ENCODE results near the gene SOX6.

SOX6 gene

DNA sequence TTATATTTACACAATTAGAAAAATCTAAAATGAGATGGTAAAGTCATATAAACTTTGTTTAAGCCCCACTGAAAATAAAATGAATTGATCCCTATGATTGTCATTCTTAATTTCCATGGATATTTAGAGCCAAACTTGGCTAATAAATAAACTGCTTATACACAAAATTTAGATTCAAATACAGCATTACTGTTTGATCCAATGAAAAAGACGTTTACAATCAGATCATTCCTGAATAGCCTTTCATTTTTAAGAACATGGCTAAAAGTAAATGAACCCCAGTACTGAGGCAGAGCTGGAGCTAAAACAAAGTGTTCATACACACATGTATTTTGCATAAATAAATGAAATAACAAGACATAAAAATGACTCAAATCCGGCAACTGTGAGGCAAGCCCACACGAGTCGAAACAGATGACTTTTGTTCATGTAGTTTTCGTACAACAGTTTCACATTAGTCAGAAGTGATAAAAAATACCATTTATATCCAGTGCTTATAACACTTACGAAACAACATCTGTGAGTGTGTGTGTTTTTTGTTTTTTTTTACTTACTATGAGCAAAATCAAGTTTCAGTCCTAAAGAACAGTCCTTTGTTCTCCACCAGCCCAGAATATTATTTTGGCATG, 386.5 kb downstream of the SOX6 start:
- WGBS (ENCODE audit: insufficient coverage, insufficient read length), result no CpG with 5 or more reads among the region's 6 CpGs
- Histone ChIP-seq H3K4me3 (ENCODE audit: low read length) (no peak overlapping the region), H3K27me3 (ENCODE audit: control insufficient read depth, insufficient read depth, low read length) (no peaks in the 10 kb centered on the region), H3K27ac (ENCODE audit: low read length) (no peak overlapping the region), H3K36me3 (ENCODE audit: control insufficient read depth, insufficient read depth, low read length) (no peaks in the 10 kb centered on the region), H3K9me3 (ENCODE audit: control insufficient read depth, insufficient read depth, low read length) (no peaks in the 10 kb centered on the region), H3K4me1 (ENCODE audit: control insufficient read depth, insufficient read depth, low read length) (no peaks in the 10 kb centered on the region)
- no peak for DNase-seq (ENCODE audit: low read depth, low spot score)

DNA sequence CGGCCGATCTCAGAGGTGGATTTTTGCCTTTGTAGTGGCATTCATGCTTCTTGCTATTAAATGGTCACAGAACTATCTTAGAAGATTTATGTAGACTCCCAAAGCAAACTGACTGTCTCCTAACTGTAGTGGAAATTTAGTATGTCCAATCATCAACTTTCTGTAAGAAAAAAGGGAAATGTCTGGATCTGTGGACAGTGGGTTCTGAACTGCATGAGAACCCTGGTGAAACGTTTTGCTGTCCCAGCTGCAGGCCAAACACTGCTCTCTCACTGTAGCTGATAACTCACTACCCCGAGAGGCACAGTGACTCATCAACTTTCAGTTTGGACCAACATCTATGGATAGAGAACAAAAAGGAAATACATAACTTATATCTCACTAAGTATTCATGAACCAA, 387.1 kb downstream of the SOX6 start:
- DNase-seq (ENCODE audit: low read depth, low spot score), result no peak
- Histone ChIP-seq H3K4me1 (ENCODE audit: control insufficient read depth, insufficient read depth, low read length) (no peaks in the 10 kb centered on the region), H3K27ac (ENCODE audit: low read length) (no peak overlapping the region), H3K27me3 (ENCODE audit: control insufficient read depth, insufficient read depth, low read length) (no peaks in the 10 kb centered on the region), H3K9me3 (ENCODE audit: control insufficient read depth, insufficient read depth, low read length) (no peaks in the 10 kb centered on the region), H3K4me3 (ENCODE audit: low read length) (no peak overlapping the region), H3K36me3 (ENCODE audit: control insufficient read depth, insufficient read depth, low read length) (no peaks in the 10 kb centered on the region)
- WGBS (ENCODE audit: insufficient coverage, insufficient read length), result no CpG with 5 or more reads among the region's 4 CpGs

DNA sequence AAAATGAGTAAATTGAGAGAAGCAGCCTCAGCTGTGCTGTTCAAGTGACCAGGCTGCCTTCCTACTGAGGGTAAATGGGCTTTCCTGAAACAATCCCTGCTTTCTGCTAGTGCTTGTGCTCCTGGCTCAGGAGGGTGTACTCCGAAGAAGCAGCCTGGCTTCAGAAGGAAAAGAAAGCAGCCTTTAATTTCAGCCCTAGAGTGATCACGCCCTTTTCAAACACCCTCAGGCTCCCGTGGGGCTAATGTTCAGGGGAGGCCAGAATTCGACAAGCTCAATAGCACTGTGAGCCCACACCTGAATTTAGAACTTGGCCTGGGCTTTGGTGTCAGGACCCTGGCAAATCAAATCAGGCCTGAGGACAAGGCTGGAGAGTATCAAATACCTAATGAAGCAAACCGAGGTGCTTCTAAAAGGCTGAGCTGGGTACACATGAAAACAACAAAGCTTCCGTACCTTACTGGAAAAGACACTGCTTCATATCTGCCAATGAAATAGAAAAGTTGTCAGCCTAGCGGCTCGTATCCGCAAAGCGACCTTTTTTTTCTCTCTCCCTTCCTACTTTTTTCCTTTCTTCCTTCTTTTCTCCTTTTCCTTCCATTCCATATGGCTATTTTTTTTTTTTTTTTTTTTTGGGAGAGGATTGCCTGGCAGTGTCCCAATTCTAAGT, 387.8 kb downstream of the SOX6 start:
- H3K27ac ChIP-seq (ENCODE audit: low read length), result no peak overlapping the region
- no CpG with 5 or more reads among the region's 10 CpGs for WGBS (ENCODE audit: insufficient coverage, insufficient read length)
- H3K27me3 ChIP-seq (ENCODE audit: control insufficient read depth, insufficient read depth, low read length), result no peaks in the 10 kb centered on the region
- no peaks in the 10 kb centered on the region for H3K9me3 ChIP-seq (ENCODE audit: control insufficient read depth, insufficient read depth, low read length)
- H3K4me3 ChIP-seq (ENCODE audit: low read length), result no peak overlapping the region
- no peaks in the 10 kb centered on the region for H3K4me1 ChIP-seq (ENCODE audit: control insufficient read depth, insufficient read depth, low read length)
- H3K36me3 ChIP-seq (ENCODE audit: control insufficient read depth, insufficient read depth, low read length), result no peaks in the 10 kb centered on the region
- DNase-seq (ENCODE audit: low read depth, low spot score), result no peak

DNA sequence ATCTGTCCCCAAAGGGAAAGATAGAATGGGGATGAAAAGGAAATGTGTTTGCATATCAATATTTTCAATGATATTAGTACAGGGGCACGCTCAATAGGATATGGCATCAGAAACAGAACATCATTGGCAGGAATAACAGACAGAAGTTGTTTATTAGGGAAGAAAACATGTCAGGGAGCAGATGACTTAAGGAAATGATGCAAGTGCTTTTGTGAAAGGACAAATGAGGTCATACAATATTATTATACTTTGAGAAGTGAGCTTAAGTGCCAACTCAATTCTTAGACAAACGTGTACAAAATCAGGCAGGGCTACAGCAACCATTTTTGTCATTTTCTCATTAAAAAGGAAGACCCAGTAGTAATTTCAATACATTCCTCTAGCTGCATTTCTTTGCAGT, 388.4 kb downstream of the SOX6 start:
- H3K4me3 ChIP-seq (ENCODE audit: low read length), result no peak overlapping the region
- H3K27me3 ChIP-seq (ENCODE audit: control insufficient read depth, insufficient read depth, low read length), result no peaks in the 10 kb centered on the region
- H3K36me3 ChIP-seq (ENCODE audit: control insufficient read depth, insufficient read depth, low read length), result no peaks in the 10 kb centered on the region
- no peak overlapping the region for H3K27ac ChIP-seq (ENCODE audit: low read length)
- no peak for DNase-seq (ENCODE audit: low read depth, low spot score)
- no CpG with 5 or more reads among the region's 2 CpGs for WGBS (ENCODE audit: insufficient coverage, insufficient read length)
- H3K9me3 ChIP-seq (ENCODE audit: control insufficient read depth, insufficient read depth, low read length), result no peaks in the 10 kb centered on the region
- H3K4me1 ChIP-seq (ENCODE audit: control insufficient read depth, insufficient read depth, low read length), result no peaks in the 10 kb centered on the region

DNA sequence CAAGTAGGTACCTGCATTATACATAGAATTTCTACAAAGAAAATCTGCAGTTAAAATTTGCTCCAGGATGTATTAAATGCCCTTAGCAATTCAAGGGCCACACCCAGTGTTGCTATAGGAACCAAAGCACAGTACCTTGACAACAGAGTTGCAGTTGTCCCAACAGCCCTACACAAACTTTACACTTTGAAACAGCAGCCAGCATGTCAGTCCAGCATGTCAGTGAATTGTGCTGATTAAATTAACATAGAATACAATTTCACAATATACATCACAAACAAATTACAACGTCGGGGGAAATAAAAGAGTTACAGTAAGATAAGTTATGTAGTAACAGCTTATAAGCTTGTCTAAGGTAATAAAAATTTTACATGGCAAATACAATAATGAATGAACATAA, 389.2 kb downstream of the SOX6 start:
- H3K27ac ChIP-seq (ENCODE audit: low read length), result no peak overlapping the region
- H3K4me3 ChIP-seq (ENCODE audit: low read length), result no peak overlapping the region
- no peaks in the 10 kb centered on the region for H3K9me3 ChIP-seq (ENCODE audit: control insufficient read depth, insufficient read depth, low read length)
- H3K27me3 ChIP-seq (ENCODE audit: control insufficient read depth, insufficient read depth, low read length), result no peaks in the 10 kb centered on the region
- H3K36me3 ChIP-seq (ENCODE audit: control insufficient read depth, insufficient read depth, low read length), result no peaks in the 10 kb centered on the region
- WGBS (ENCODE audit: insufficient coverage, insufficient read length), result no CpG with 5 or more reads among the region's 2 CpGs
- no peaks in the 10 kb centered on the region for H3K4me1 ChIP-seq (ENCODE audit: control insufficient read depth, insufficient read depth, low read length)
- DNase-seq (ENCODE audit: low read depth, low spot score), result no peak

DNA sequence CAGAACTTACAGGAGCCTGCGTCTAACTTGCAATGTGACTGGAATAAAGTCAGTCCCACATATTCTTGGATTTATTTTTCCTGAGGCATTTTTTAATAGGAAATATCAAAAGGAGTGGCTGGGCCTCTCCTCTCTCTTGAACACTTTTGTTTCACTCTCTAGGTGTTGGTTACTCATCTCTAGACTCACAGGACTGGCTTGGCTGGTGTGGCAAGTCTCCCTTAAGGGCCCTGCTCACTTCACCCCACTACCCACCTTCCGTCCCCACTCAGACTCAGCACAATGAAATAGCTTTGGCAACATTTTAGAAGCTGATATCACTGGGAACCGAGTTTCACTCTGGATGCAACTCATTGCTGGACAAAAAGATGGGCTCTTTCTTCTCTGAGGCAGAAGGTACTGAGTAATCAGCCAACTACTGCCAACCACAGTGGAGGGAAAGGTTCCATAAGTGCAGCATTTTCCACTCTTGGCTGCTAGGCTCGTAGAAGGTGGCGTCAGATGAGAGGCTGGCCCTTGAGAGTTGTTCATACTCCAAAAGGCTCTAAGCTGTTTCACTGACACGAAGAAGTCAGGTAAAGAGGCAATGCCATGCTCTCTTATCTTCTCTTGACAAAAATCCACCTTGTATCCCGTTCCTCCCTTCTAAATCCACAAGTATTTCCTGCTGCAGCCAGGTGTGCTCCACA, 390.6 kb downstream of the SOX6 start:
- Histone ChIP-seq H3K27me3 (ENCODE audit: control insufficient read depth, insufficient read depth, low read length) (no peaks in the 10 kb centered on the region), H3K4me3 (ENCODE audit: low read length) (no peak overlapping the region), H3K36me3 (ENCODE audit: control insufficient read depth, insufficient read depth, low read length) (no peaks in the 10 kb centered on the region), H3K4me1 (ENCODE audit: control insufficient read depth, insufficient read depth, low read length) (no peaks in the 10 kb centered on the region), H3K27ac (ENCODE audit: low read length) (no peak overlapping the region), H3K9me3 (ENCODE audit: control insufficient read depth, insufficient read depth, low read length) (no peaks in the 10 kb centered on the region)
- no peak for DNase-seq (ENCODE audit: low read depth, low spot score)
- no CpG with 5 or more reads among the region's 7 CpGs for WGBS (ENCODE audit: insufficient coverage, insufficient read length)

DNA sequence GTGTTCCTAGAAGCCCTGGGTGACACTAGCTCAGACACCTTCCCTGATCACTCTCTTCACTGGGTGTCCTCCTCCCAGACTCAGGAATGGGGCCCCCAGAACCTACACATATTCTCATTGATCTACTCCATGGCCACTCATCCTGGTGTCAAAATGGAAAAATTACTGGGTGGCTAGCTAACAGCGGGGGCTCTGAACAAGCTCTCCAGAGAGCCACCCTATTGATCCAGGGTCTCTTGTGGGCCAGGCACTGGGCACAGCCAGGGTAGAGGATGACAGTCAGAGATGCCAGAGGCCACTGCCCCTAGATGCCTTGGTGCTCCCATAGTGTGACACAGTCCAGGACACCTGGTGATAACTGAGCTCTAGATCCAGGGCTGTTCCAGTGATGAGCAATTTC, 393.1 kb downstream of the SOX6 start:
- no peaks in the 10 kb centered on the region for H3K9me3 ChIP-seq (ENCODE audit: control insufficient read depth, insufficient read depth, low read length)
- no peaks in the 10 kb centered on the region for H3K27me3 ChIP-seq (ENCODE audit: control insufficient read depth, insufficient read depth, low read length)
- no peaks in the 10 kb centered on the region for H3K36me3 ChIP-seq (ENCODE audit: control insufficient read depth, insufficient read depth, low read length)
- no peak overlapping the region for H3K27ac ChIP-seq (ENCODE audit: low read length)
- no peak overlapping the region for H3K4me3 ChIP-seq (ENCODE audit: low read length)
- no CpG with 5 or more reads among the region's 1 CpG for WGBS (ENCODE audit: insufficient coverage, insufficient read length)
- H3K4me1 ChIP-seq (ENCODE audit: control insufficient read depth, insufficient read depth, low read length), result no peaks in the 10 kb centered on the region
- DNase-seq (ENCODE audit: low read depth, low spot score), result no peak

DNA sequence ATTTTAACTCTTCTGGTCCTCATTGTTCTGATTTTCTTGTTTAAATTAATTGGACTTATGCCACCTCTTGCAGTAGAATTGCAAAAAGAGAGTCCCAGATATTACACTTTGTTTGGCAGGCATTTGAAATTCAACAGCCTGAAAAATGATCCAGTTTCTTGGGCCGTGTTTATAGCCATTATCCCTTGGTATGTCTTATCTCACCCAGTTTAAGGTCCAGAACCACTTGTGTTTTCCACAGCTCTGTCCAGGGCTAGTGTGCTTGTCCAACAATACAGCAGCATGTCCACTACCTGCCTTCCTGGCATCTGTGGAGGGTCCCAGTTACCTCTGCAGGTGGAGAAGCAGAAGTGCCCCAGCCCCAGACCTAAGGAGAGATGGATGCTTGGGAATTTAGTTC, 397.4 kb downstream of the SOX6 start:
- no peaks in the 10 kb centered on the region for H3K36me3 ChIP-seq (ENCODE audit: control insufficient read depth, insufficient read depth, low read length)
- no peaks in the 10 kb centered on the region for H3K9me3 ChIP-seq (ENCODE audit: control insufficient read depth, insufficient read depth, low read length)
- no CpG with 5 or more reads among the region's 1 CpG for WGBS (ENCODE audit: insufficient coverage, insufficient read length)
- H3K27ac ChIP-seq (ENCODE audit: low read length), result no peak overlapping the region
- no peaks in the 10 kb centered on the region for H3K4me1 ChIP-seq (ENCODE audit: control insufficient read depth, insufficient read depth, low read length)
- no peak overlapping the region for H3K4me3 ChIP-seq (ENCODE audit: low read length)
- H3K27me3 ChIP-seq (ENCODE audit: control insufficient read depth, insufficient read depth, low read length), result no peaks in the 10 kb centered on the region
- DNase-seq (ENCODE audit: low read depth, low spot score), result no peak

DNA sequence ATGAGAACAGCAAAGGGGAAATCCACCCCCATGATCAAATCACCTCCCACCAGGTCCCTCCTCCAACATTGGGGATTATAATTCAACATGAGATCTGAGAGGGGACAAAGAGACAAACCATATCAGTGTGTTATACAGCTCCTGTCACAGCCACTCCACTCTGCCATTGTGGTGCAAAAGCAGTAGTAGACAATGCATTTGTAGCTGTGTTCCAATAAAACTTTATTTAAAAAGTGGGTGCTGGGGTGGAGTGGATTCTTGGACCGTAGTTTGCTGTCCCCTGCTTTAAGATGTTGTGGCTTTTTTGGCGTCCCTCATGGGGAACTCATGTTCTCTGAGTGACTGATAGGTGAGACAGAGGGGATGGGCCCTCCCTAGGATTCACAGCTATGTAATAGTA, 399.1 kb downstream of the SOX6 start:
- H3K4me3 ChIP-seq (ENCODE audit: low read length), result no peak overlapping the region

DNA sequence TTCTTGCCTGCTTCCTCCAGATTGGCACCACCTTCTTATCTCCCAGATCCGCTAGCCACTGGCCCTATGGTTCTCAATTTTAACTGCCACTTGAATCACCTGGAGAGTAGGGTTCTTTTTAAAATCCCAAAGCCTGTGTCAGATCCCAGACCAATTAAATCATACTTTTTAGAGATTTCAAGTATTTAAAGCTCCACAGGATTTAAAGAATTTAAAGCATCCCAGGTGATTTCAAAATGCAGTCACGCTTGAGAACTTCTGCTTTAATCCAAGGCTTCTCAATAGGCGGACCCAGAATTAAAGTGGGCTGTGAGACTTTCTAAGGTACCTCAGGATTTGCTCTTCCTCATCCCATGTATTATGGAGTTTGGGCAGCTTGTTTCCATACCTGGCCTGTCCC, 400.0 kb downstream of the SOX6 start:
- Histone ChIP-seq H3K27ac (ENCODE audit: low read length) (no peak overlapping the region), H3K4me3 (ENCODE audit: low read length) (no peak overlapping the region), H3K36me3 (ENCODE audit: control insufficient read depth, insufficient read depth, low read length) (no peaks in the 10 kb centered on the region), H3K9me3 (ENCODE audit: control insufficient read depth, insufficient read depth, low read length) (no peaks in the 10 kb centered on the region), H3K4me1 (ENCODE audit: control insufficient read depth, insufficient read depth, low read length) (no peaks in the 10 kb centered on the region), H3K27me3 (ENCODE audit: control insufficient read depth, insufficient read depth, low read length) (no peaks in the 10 kb centered on the region)
- DNase-seq (ENCODE audit: low read depth, low spot score), result no peak
- no CpG with 5 or more reads among the region's 3 CpGs for WGBS (ENCODE audit: insufficient coverage, insufficient read length)

More for the DNA sequence above, 399.1 kb downstream of the SOX6 start:
- H3K27ac ChIP-seq (ENCODE audit: low read length), result no peak overlapping the region
- no peaks in the 10 kb centered on the region for H3K4me1 ChIP-seq (ENCODE audit: control insufficient read depth, insufficient read depth, low read length)
- H3K27me3 ChIP-seq (ENCODE audit: control insufficient read depth, insufficient read depth, low read length), result no peaks in the 10 kb centered on the region
- DNase-seq (ENCODE audit: low read depth, low spot score), result no peak
- H3K9me3 ChIP-seq (ENCODE audit: control insufficient read depth, insufficient read depth, low read length), result no peaks in the 10 kb centered on the region
- no CpG with 5 or more reads among the region's 2 CpGs for WGBS (ENCODE audit: insufficient coverage, insufficient read length)
- no peaks in the 10 kb centered on the region for H3K36me3 ChIP-seq (ENCODE audit: control insufficient read depth, insufficient read depth, low read length)
